Activated CD4-positive, alpha-beta T cell treated with anti-CD3 and anti-CD28 coated beads for 1 hour (primary cell): Measurements from ENCODE around the gene NALF2.

Experiments
- DNase-seq: peaks from one replicate; pipeline ENCODE4 v3.0.0-alpha.2; 2020

NALF2 gene

GRCh38 chrX:69503782-69504625, at the start of gene NALF2:
NALF2 (plus strand) TSS chrX:69504326; CDS start chrX:69505283, 957 bp downstream.
- no peak for DNase-seq

GRCh38 chrX:69457756-69458155, 46.4 kb upstream of the NALF2 start:
- DNase-seq: no peak

GRCh38 chrX:69466546-69466945, 37.6 kb upstream of the NALF2 start:
- DNase-seq: no peak

GRCh38 chrX:69469975-69470374, 34.2 kb upstream of the NALF2 start:
- no peak for DNase-seq

DNA sequence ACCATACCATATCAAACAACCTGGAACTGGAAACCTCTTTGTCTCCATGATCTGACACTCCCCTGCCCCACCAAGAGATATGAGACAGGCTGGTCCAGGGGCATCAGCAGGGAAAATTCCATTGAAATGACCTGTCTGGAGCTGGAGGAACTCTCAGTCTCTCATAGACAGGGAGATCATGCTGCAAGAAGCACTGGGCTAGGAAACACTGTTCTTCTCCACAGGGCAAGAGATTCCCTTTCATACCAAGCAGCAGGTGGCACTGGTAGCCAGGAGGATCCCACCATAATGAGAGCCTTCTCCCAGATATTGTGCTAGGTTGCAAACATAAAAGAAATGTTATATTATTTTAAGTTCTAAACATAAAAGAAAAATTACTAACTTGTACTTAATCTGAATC, 14.5 kb upstream of the NALF2 start:
- no peak for DNase-seq

- DNase-seq: no peak
These were observed 10.9 kb upstream of the NALF2 start for GRCh38 chrX:69493193-69493592.

DNA sequence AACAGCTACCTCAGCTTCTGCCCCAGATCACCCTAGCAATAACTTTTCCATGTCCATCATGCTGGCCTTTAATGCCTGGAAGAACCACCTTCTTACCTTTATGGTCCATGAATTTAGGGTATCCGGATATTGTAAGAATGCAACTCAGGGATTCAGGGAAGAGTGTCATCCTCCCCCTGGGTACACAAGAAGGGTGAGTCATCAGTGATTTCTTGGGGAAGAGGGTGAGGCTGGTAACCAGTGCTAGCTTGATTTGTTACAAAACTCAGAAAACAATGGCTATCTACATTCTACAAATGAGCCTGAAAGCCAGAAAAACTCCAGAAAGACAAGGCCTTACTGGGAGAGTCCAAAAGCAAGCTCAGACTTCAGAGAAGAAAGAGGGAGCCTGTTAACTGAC, 10.4 kb upstream of the NALF2 start:
- no peak for DNase-seq

DNA sequence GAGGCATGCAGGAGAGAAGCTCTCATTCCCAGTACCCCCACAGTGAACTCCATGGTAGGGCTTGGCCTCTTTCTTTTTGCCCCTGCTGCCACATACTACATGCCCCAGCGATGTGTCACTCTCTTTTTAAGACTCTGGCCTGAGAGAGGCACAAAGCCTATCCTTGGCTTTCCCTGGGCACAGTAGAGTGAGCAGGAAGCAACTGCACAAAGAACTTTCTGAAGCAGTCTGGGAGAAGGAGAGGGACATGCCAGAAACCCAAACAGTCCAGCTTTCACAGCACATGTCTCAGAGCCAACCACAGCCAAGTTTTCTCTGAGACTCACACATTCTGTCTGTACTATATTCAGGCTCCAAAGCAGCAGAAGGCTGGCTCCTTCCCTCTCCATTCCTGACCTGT, 7.9 kb upstream of the NALF2 start:
- DNase-seq: no peak

- no peak for DNase-seq
These were observed 2.7 kb upstream of the NALF2 start for GRCh38 chrX:69501429-69501828.

DNA sequence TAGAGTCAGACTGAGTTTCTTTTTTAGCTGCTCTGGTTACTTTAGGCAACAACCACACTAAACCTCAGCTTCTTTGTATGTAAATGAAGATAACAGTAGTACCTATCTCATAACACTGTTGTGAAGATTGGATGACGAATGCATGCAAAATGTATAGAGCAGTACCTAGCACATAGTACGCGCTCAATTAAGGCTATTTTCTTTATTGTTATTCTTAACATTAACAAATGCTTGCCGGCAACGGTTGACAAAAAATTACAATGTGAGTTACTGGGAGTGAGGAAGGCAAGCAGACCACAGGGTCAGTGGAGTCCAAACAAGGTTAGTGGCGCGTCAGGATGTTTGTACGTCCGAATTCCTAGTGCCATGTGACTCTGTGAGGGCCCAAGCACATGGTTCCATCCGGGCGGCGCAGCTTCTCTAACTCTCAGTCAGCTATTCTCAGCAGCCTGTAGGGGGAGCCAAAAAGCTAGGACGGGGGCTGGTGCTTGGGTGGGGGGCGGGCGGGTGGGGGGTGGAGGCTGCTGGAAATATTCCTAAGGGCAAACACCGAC, 821 bp upstream of the NALF2 start:
- DNase-seq: no peak

DNA sequence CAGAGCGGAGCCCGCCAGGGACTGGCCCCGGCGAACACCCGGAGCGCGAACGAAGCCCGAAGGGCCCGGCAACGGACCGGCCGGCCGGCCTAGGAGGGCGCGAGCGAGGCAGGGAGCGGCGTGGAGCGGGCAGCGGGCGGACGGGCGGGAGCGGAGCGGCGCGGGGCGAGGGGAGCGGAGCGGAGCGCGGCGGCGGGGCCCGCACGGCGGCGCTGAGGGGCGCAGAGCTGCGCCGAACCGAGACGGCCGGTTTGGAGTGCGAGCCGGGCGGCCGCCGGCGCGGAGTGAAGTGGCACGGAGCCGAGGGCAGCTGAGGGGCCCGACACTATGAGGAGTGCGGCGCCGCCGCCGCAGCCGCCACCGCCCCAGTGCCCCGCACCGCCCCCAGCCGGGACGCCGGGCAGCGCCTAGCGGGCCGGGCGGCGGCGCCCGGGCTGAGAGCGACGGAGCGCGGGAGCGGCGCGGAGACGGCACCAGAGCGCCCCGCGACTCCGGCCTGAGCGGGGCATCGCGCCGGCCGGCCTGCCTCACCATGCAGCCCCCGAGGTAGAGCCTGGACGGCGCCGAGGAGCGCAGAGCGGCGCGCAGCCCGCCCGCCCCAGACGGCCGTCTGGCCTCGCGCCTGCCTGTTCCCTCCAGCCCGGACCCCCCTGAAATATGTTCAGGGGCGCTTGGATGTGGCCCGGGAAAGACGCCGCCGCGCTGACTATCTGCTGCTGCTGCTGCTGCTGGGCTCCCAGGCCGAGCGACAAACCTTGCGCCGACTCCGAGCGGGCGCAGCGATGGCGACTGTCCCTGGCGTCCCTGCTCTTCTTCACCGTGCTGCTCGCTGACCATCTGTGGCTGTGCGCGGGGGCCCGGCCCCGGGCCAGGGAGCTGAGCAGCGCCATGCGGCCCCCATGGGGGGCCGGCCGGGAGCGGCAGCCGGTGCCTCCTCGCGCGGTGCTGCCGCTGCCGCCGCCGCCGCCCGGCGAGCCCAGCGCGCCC, 793 bp downstream of the NALF2 start:
- DNase-seq: no peak

- no peak for DNase-seq
These were observed 1.9 kb downstream of the NALF2 start for GRCh38 chrX:69505772-69506616.

DNA sequence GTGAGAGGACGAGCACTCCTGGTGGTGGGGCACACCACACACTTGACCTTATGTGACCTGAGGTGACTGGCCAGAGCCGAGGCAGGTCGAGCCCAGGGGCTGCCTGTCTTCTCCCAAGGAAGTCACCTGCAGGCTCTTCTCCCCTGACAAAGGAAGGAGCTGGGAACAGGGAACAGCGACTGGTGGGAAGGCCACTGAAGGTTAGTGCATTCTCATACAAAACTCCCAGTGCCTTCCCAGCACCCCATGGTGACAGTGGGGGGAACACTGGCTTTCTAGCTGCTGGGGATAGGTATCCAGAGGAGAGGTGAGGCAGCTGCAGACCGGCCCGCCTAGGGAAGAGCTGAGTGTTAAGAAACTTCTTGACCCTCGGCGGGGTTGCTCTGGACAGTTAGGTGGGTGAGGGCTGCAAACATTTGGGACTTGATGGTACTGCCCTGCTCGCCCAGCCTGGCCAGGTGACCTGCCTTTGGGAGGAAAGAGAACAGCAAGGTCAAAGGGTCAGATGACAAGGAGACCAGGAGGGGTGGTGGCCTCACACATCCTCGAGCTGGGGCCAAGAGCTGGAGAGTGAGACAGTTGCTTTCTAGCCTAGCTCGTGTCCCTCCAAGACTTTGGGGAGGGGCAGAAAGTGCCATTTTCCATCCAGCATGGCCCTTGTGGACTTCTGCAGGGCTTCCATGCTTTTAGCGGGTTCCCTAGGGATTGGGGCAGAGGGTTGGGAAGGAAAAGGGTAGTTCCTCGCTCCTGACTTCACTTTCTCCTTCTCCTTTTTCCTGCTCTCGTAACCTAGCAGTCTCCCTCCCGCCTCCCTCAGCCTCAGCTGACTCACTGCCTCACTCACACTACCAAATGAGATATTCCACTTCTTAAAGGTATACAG, 2.7 kb downstream of the NALF2 start:
- no peak for DNase-seq

- DNase-seq: no peak
These were observed 3.3 kb downstream of the NALF2 start for GRCh38 chrX:69507500-69507789.

- DNase-seq: no peak
These were observed 4.5 kb downstream of the NALF2 start for GRCh38 chrX:69508610-69509009.

DNA sequence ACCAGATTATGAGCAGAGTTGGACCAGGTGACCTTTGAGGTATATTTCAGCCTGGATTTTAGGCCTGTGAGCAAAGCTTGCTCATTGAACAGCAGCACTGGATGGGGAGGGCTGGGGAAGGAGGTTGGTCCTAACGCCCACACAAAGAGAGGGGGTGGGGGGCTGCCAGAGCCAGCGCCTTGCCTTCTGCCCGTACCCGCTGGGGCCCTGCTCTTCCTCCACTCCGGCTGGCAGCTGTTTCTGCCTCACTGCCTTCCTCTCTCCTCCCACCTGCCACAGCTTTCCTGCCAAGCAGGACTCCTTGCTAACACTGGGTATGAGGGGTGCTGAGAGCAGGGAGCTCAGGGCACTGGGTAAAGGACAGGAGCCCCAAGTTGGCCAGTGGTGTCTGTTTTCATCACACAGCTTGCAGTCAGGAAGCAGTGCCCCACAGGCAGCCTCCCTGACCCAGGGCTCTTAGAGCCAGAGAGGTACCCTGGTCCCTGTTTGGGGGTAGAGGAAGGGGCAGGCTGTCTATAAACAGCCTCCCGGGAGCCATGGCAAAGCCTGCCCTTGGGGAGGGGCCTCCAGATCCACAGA, 6.1 kb downstream of the NALF2 start:
- DNase-seq: no peak

GRCh38 chrX:69510914-69511513, 6.9 kb downstream of the NALF2 start:
- DNase-seq: no peak

DNA sequence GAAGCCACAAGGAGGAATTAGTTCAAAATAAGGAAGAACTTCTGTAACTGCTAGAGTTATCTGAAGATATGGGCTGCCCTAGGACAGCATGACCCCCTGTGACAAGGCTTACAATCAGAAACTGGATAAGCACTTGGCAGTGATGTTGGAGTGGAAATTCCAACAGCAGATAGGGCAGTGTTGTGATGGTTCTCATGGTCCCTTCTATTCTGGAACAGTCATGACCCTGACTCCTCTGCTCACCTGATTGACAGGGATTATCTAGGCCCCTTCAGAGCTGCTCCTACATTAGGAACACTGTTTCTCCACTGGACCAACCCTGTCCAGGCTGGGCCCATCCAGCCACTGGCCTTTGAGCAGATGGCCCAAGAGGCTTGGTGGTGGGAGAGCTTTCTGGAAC, 17.9 kb downstream of the NALF2 start:
- no peak for DNase-seq

DNA sequence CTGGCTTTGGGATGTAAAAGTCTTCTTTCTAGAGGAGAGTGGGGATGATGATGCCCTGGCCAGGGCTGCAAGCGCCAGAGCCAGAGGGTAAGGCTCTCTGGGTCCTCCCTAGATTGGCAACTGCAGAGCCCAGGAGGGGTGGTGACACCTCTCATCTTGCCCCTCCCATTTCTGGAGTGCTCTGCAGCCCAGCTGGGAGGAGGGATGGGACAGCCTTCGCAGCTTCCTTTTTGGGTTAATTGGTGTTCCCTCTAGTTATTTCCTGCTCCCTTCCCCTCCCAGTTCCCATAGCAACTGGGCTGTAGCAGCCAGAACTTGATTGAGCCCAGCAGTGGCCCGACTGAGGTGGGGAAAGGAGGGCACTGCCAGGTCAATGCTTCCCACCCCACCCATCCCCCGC, 19.2 kb downstream of the NALF2 start:
- DNase-seq: no peak

GRCh38 chrX:69524781-69525363, 20.7 kb downstream of the NALF2 start:
- DNase-seq: no peak

GRCh38 chrX:69530306-69530705, 26.2 kb downstream of the NALF2 start:
- no peak for DNase-seq
